ENCODE results near the gene NMB.

- TF ChIP-seq ZNF70 (CRISPR knock-in tag; IDR thresholded peaks at IDR 0.05): no peak
- TF ChIP-seq ZFP3 (CRISPR knock-in tag; IDR thresholded peaks at IDR 0.05): no peak
- TF ChIP-seq CREB5 (CRISPR knock-in tag; IDR thresholded peaks at IDR 0.05; ENCODE audit: low read depth): no peak
- no peak for TF ChIP-seq ARNTL (CRISPR knock-in tag; IDR thresholded peaks at IDR 0.05; ENCODE audit: borderline replicate concordance, low read depth)
- no peak for TF ChIP-seq POU6F1 (CRISPR knock-in tag; IDR thresholded peaks at IDR 0.05; ENCODE audit: borderline replicate concordance, low read depth)
Observed at GRCh38 chr15:84659904-84660781, 2.1 kb upstream of the NMB start.
